NCI-H1105 treated with DMSO at 0.1 percent for 48 hours (cell line): ENCODE data around the gene ELMOD1.
A peak's percentile ranks its signal among the peaks of the same experiment; 100 is the strongest.

Experiments used
- DNase-seq: peaks from one replicate; lab custom pipeline; 2025; lab: John Stamatoyannopoulos, UW

Gene ELMOD1

DNA sequence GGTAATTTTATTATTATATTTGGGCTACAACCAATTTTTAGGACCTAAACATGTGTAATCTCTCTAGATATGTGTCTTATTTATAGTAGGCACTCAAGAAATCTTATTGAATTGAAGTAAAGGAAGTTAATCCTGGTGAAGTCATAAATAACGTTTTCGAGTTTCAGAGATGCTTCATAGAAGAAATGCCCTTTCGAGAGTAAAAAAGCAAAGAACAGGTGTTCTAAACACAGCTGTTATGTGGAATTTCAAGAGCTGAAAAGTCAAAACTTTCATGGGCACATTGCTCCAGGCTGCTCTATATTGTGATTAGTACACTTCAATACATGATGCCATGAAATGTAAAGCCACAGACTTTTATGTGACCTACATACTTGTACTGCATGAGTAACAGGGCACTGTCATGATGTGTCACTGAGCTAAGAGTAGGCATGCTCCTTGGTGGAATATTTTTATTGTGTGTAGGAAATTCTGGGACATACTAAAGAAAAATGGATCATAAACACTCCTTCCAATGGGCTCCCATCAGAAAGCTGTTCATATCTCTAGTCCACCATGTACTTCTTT is 7.2 kb upstream of the ELMOD1 start:
- no peak for DNase-seq

DNA sequence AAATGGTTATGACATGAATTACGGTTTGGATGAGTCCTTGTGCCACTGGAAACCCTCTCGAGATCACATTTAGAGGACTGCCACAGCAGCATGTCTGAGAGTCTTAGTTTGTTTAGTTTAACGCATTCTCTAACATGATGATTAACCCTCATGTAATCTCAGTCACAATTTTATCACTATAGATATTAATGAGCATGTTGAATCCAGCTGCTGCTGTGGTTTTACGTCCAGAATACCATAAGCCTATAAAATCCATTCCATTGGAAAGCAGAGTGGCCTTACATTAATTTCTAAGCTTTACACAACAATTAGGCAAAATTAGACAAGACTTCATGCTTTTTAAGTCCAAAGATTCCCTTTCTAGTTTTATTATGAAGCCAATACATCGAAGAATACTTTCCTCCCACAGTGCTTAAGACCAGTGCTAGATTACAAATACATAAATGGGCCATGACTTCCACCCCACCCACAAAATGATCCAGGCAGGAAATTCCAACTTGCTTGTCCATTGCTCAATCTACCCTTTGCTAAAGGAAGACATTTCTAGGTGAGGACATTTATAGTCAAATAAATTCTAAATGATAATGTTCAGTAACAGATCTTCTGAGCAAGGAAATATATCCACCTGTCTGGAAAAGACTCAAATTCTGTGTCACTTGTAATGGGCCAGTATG is 3.5 kb upstream of the ELMOD1 start:
- DNase-seq, result no peak

DNA sequence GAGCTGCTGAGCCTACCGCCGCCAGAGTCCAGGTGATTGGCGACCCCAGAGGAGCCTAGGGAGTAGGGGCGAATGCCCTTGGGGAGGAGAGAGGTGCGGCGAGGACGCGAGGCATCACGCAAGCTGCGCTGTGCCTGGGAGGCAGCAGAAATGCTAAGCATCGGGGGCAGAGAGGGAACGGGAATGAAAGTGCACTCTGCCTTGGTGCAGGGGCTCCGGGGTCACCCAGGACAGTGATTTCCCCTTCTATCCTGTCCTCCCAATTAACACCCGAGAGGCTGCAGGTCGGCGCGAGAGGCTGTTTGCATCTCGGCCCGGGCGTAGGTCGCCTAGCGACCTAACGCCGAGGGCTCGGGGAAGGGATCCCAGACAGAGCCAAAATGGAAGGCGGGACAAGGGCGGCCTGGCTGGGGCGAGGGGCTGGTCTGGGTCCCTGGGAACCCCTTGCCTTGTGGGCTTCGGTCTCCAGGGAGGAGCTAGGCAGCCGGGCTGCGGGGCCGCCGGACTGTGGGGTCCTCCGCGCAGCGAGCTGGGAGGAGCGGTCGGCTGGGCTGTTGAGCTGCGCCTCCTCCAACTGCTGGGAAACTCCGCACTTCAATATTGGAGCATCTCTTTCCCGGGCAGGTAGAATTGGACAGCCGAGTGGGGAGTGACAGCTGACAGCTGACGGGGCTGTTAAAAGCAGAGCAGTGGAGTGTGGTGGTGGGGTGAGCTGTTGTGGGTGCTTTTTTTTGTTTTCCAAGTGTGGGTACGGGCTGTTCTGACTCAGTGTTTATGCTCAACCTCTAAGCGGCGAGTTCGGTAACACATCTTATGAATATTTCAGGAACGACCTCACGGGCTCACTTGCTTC is 657 bp downstream of the ELMOD1 start:
- DNase-seq, result peak; percentile 50

DNA sequence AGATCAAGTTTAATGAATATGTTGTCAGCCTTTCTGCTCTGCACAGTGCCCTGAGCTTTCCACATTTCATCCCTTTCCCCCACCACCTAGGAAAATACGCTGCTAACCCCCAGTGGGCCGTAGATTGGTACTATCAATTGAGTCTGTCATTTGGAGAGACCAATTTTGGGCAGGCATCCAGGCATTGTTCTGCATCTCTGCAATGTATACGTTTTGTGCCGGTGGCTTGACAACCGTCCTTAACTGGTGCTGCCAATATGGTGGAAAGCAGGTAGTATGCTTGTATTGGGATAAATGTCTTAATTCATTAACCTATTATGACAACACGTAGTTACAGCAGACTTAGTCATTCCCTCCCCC is 1.3 kb downstream of the ELMOD1 start:
- peak; percentile 50 for DNase-seq

DNA sequence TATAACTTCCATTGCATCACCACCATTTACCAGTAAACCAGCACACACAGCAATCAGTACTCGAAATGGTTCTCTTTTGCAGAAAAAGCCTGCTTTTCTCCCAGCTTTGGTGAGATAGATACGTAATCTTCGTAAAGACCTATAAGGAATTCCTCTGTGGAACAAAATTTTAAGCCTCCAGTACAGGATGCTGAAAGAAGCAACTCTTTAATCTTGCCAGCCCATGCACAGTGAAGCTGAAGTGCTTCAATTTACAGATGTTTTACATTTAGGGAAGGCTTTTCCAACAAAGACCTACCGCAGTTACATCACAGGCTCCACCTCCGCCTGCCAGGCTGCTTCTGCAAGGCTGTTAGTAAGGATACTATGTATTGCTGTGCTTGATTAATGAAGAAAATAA is 1.9 kb downstream of the ELMOD1 start:
- DNase-seq, result no peak

DNA sequence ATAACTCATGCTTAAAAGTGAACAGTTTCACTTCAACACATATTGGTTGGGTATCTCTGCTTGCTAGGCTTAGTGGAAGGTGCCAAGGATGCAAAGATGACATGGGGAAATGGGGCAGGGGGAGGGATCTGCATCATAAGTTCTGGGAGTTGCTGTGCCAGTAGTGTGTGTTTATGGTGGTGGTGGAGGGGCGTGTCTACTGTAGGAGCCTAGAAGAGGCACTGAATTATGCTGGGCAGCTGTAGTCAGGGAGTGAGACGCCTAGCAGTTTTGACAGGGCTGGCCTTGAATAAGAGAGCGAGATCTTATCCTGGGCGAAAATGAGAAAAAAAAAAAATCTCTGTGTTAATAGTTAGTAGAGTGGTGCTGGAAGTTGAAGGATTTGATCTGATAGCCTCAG is 3.0 kb downstream of the ELMOD1 start:
- no peak for DNase-seq

DNA sequence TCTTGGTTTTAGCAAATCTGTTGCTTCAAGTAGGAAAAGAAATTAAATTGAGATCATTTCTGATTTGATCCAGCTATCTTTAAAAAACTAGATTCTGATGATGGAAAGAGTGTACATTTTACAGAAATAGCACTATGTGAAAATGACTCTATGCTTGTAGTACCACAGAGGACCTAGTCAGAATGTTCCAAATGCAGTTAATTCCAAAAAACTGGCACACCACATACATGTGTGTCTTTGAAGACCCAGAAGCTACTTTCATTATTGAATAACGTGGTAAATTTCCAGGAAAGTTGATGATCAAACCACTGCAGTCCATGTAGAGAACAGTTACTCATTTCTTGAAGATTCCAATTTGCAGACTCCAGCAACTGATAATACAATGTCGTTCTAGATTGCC is 3.8 kb downstream of the ELMOD1 start:
- no peak for DNase-seq

DNA sequence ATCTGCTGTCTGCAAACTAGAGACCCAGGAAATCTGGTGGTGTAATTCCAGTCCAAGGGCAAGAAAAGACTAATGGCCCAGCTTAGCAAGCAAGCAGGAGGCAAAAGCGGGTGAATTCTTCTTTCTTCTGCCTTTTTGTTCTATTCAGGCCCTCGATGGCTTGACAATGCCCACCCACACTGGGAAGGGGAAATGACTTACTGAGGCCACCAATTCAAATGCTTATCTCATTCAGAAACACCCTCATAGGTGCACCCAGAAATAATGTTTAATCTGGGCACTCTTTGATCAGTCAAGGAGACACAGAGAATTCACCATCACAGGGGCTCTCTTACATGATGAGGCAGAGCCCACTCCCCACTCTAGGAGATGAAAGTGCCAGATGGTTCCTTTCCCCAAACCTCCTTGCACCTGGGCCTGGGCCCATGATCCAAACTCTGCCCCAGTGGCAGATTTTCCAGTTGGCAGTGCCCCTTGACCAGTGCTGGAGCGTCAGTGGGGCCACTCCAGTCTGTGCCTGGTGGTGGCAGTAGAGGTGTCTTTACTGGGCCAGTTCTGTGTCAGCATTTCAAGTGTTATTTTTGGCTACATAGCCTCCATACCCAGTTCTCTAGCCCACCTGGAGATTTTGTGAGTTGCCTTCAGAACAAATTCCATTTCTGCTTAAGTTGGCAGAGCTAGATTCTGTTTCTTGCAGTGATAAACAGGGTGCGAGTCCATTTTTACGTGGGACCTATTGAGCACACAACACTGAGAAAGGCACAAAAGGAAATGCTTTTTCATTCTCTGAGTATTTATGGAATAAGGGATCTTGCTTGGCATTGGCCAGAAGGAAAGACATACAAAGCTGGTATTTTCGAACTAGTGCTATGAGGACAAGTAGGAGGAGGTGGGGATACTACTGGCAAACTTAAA is 7.5 kb downstream of the ELMOD1 start:
- DNase-seq, result no peak

DNA sequence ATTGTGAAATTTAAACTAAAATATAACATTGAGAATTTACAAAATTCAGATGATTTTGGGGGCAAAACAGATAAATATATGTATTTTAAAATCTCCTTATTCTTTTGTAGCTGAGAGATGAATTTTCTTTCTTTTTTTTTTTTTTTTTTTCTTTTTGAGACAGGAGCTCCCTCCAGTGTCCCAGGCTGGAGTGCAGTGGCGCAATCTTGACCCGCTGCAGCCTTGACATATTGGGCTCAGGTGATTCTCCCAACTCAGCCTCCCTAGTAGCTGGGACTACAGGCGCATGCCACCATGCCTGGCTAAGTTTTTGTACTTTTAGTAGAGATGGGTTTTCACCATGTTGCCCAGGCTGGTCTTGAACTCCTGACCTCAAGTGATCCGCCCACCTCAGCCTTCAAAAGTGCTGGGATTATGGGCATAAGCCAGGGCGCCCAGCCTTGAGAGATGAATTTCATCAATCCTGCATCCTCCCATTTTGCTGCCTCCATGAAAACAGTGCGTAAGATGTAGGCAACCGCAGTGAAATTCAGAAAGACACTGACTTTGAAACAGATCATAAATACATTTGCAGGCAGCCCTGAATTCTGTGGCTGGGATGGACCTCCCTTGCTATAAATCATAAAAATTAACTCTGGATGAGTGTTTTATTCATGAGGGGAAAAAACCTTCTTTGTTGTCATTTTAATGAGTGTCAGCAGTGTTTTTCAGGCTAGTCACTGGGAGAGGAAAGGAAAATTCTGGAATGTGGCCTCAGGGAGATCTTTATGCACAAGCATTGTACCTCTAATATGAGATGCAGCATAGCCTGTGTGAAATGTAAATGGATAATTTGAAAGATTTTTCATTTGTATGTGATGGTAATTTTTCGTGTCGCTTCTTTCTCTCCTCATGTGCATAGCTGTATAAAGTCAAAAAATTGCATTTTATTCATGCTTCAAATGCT is 14.4 kb downstream of the ELMOD1 start:
- no peak for DNase-seq

DNA sequence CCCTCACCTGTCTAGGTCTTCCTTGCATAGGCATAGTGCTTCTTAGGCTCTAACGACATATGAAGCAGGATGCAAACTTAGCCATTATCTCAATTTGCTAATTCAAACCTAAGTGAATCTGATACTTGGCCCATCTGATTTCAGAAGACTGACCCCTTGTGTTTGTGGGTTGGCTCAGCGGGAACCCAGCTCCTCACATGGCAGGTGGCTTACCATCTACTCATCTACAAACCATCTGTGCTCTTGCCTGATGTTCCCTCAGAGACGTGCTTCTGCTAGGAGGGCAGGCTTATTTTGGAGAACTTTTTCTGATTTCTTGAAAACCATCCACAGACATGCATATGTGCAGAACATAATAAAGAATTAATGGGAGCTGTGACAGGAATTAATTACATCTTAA is 15.2 kb downstream of the ELMOD1 start:
- no peak for DNase-seq

DNA sequence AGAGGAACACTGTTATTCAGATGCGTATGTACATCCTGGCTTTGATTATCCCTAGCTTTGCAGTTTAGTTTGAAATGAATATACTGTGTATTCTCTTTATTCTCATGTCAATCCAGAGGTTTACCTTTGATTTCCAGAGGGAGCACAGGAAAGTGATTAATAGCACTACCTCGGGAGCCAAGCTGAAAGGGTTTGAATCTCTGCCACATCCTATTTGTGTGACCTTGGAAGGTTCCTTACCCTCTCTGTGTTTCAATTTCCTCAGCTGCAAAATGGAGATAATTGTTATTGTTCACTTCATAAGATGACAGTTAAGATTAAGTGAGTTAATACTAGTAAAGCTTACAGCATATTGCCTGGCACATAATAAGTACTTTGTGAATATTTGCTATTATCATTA is 17.9 kb downstream of the ELMOD1 start:
- no peak for DNase-seq

DNA sequence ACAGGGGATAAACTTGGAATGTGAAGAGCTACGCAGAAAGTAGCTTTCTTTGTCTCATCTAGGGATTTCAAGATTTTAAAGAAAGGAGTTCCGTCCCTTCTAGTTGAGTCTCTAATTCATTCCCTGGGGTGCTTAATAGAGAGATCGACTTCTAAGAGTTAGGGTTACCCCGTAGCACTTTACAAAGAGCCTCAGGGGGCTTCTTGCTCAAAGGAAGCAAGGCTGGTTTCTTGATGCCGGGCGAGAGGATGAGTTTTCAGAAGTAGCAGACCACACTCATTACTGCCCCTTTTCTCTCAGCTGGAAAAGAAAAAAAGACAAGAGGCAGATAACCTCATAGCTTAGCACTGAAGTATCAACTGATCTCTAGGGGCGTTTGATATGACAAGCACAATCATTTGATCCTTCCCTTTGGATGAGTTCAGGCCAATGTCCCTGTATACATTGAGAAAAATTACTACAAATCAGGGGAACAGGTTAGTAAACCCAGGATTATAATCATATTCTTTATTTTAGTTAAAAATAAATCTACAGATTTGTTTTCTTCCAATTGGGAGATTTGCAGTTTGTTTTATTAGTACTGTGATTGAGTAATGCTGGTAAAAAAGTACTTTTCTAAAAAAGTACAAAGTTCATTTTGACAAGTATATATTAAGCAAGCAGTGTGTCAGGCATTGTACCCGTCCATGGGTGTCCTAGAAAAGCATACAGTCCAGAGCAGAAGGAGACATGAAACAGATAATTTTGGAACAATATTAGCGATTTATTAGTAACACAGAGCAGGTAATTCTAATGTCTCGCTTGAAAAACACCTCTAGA is 18.7 kb downstream of the ELMOD1 start:
- no peak for DNase-seq

DNA sequence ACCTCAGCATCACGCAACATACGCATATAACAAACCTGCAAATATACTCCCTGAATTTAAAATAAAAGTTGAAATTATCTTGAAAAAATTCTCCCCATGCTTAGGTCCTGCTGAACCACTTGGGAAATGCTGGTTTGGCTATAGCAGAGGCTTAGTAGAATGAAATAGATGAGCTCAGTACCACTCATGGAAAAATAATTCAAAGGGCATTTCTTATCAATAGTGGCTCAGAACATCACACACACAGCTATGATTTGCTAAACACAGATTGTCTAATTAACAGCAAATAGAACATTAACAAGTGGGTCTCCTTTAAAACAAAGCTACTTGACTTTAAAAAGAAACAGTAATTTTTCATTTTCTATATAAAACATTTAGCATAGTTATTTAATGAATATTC is 21.5 kb downstream of the ELMOD1 start:
- no peak for DNase-seq

DNA sequence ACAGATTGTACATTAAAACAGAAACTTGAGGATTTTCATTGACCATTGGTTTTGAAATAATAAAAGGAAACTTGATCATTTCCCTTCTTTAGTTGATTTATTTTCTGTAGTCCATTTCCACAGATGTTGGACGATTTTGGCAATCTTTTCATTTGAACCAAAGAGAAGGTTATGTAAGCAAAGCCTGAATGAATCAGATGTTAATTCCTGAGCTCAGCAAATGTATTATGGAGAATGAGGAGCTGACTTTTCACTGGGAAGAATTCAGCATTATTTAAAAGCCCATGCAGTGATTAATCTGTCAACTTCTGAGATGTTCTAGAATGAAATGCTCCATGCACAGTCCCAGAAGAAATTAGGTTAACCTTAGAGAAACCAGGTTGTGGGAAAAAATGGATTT is 29.0 kb downstream of the ELMOD1 start:
- DNase-seq, result no peak

DNA sequence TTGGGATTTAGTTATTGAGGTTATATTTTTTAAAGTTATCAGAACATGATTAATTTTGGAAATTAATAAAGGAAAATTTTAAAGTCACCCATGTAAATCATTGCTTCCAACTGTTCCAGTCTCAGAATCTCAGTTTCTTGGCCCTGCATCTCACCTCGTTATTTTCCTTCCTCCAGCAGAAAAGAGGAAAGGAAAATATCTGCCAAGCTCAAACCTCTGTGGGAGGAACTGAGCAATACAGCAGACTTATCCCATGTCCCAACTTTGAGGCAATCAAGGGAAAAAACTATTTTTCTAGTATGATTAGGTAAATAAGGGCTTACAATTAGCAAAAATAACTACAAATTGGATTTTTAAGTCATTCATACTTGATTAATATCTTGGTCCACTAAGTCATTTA is 30.1 kb downstream of the ELMOD1 start:
- DNase-seq, result no peak

DNA sequence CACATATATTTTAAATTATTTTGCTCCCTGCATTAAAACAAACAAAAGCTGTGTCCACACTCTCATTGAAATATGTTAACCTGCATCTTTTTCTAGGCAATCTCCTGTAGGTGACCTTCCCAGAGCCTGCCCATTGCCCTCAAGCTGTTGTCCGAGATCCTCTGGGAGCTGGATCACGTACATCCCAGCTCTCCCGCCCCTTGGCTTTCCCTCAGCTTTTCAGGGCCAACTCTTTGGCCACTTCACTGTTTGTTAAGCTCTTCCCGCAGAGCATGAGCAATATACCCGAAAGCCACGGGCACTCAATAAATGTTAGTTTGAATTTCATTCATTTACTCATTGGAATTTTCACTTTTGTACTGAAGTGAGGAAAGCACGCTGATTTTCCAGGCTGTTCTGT is 32.2 kb downstream of the ELMOD1 start:
- no peak for DNase-seq

DNA sequence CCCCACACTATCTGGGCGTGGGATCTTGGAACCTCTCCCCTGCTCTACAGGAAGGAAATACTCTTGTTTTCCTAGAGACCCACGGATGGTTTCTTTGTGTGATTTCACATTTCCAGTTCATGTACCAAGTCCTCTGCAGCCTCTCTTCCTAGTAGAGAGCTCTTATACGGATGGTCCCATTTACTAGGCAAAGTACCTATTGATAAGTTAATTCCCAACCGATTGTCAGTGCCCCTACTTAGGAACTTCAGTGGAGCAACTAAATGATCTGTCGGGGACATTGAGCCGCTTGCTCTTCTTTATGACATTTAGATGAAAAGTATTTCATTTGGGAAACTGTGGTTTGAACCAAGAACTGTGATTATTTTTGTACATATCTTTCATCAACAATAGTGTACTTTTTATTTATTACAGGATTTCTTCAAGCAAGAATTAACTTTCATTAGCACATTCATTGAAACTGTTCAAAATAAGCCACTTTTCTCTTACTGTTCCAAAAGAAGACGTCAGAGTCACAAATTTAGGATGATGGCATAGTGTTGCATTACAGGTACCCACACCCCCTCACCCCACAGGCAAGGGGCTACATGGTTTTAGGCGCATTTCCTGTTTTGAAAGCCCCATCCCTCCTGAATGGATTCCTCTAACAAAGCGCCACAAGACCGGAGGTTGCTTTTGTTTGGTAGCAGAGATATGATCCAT is 34.2 kb downstream of the ELMOD1 start:
- no peak for DNase-seq

DNA sequence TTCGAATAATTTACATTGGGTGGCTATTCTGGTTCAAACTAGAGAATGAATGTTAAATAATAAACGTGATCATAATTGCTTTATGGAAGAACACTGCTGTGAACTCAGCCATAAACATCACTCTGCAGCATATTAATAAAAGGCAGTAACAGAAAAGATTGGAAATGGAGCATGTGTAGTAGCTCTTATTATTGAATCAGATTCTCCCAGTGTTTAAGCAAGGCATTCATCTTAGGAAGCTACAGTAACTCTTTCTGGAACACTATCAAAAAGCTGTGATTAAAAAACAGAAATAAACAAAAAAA is 34.7 kb downstream of the ELMOD1 start:
- DNase-seq, result no peak

DNA sequence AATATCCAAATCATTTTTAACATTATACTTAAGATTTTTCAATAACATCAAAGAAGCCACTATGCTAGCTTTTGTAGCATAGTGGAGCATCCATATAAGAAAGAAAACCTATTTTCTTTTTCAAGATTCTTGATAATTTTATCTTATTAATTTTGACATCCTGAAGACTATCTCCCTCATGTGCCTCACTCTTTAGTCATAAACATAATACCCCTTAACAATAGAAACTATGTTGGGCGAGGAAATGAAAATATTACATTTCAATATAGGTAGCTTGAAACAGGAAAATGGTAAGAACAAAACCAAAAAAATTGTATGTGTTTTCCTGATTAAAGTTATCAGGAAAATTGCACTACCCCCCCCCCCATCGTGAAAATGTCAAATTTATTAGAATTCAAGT is 40.1 kb downstream of the ELMOD1 start:
- DNase-seq, result no peak

DNA sequence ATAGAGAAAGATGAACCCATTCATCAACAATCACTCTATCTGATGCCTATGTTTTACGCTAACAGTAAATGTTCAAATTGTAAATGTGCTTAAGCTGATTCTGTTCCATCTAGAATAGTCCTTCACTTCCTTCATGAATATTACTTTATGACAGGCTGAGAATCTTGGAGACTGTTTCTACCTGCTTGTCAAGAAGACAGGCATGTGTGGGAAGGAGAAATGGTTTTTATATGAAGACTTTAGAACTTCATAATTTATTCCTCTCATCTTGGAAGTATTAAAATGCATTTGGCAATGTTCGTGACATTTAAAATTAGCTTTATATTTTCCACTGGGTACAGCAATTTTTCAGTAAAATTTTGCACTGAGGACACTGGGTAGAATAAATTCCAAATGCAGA is 41.0 kb downstream of the ELMOD1 start:
- DNase-seq, result no peak
